Esophagus squamous epithelium (tissue), 4 donors: ENCODE results near the gene MYH15.

Experiments
- POLR2A ChIP-seq, 4 donors: fragments of 450-650 bp; IDR thresholded peaks; one replicate each; pipeline ENCODE4 v1.6.1; 2017; ENCODE audit warnings: antibody characterized with exemption in 4 of 4, mild to moderate bottlenecking in 4 of 4, moderate library complexity in 3 of 4
- TF ChIP-seq, protein P1 (sequence below), 6 experiments: fragments of 450-650 bp in 4 of 6; fragments of 200-600 bp in 2 of 6; sonication (generic) in 2 of 6; IDR thresholded peaks; one replicate each; pipeline ENCODE4 v1.5.1; 2016 to 2019; ENCODE audit warnings: antibody characterized with exemption in 6 of 6, mild to moderate bottlenecking in 4 of 6, moderate library complexity in 4 of 6

DNA sequence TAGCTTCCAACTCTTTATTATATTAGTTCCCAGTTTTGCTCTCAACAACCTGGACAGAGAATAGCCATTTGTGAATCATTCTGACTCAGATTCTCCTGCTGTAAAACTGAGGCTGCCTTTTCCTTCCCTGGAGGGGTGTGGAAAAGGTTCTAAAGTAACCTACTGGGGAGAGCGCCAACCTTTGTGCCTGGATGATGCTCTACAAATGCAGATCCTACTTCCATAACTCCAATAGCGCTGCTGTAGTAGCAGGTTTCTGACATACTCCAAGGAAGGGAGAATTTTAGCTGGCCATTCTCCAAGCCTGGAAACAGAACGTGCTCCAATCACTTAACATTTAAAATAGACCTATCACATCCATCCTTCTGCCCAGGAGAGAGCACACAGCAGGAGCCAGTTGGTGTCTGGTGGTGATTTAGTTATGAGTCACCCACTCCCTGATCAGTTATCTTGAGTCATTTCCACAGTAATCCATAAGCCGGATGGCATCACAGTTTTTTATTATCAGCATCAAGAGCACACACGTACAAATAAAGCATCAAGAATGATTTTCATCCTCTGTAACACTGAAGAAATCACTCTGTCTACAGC is 38.3 kb downstream of the MYH15 start:
- TF ChIP-seq, protein P1, sequence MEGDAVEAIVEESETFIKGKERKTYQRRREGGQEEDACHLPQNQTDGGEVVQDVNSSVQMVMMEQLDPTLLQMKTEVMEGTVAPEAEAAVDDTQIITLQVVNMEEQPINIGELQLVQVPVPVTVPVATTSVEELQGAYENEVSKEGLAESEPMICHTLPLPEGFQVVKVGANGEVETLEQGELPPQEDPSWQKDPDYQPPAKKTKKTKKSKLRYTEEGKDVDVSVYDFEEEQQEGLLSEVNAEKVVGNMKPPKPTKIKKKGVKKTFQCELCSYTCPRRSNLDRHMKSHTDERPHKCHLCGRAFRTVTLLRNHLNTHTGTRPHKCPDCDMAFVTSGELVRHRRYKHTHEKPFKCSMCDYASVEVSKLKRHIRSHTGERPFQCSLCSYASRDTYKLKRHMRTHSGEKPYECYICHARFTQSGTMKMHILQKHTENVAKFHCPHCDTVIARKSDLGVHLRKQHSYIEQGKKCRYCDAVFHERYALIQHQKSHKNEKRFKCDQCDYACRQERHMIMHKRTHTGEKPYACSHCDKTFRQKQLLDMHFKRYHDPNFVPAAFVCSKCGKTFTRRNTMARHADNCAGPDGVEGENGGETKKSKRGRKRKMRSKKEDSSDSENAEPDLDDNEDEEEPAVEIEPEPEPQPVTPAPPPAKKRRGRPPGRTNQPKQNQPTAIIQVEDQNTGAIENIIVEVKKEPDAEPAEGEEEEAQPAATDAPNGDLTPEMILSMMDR (IDR thresholded peaks at IDR 0.05): no peak
- no peak for TF ChIP-seq POLR2A (IDR thresholded peaks at IDR 0.05)
